HG02885 (cell line): ENCODE data around the gene NOX4.
"Not testable (repeated sequence)": the region's sequence is repeated elsewhere in the genome, so short reads cannot be mapped to it uniquely, and the experiment has no call there.

Experiments used
- ATAC-seq: cut with Tn5 transposase; IDR thresholded peaks from one replicate; pipeline ENCODE4 v1.9.1; 2021; ENCODE audit warnings: mild to moderate bottlenecking; ENCODE audit not compliant: unreplicated experiment, poor library complexity

The NOX4 gene

DNA sequence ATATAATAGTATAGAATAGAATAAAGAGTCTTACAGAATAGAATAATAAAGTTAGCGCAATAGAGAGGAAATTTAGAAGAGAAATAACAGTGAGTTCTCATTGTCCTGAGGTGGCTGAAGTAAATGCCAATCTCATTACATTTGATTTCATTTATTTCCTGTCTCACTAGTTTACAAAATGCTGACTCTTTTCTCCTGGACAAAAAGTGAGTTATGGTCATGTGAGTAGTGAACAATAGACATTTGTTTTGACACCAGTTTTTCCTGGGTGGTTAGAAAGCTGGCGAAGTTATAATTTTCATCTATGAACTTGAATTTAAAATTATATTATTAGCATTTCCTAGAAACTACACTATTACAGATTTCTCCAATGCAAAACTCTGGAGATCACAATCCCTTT lies 169.8 kb downstream of the NOX4 start:
- no peak for ATAC-seq

DNA sequence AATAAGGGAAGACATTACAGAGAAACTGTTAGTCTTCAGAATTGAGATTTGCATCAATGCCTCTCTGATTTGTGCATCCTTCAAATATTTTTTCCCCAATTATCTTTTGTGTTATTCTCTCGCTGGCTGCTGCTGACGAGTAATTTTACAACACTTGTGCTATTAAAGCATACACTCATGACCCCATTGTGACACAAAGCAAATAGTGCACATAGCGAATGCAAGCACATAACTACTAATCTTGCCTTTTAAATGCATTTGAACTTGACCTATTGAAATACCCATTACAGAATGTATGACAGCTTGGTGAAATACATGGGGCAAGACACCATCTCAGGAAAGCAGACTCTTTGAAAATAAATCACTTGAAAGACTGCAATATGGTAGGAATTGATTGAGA lies 180.6 kb downstream of the NOX4 start:
- not testable (repeated sequence) for ATAC-seq

GRCh38 chr11:89309321-89309985 lies 181.7 kb downstream of the NOX4 start:
- ATAC-seq: not testable (repeated sequence)

GRCh38 chr11:89308272-89308671 lies 182.9 kb downstream of the NOX4 start:
- ATAC-seq: not testable (repeated sequence)

DNA sequence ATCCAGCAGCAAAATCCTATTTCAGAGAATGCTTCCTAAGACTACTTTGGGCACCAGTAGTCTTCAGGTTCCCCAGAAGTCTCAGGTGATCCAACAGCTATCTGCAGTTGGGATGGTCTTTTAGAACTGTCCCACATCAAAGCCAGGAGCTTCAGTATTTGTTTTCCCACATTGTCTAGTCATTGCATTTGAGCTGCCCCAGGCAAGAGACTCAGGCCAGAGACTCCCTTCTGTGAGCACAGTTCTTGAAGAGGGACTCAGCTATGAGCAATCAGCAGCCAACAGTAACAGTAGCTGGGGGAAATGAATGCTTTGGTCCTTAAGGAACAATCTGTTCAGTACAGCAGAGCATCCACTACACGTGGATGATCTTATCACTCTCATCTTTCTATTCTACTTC lies 188.1 kb downstream of the NOX4 start:
- ATAC-seq: not testable (repeated sequence)

GRCh38 chr11:89295023-89295422 lies 196.2 kb downstream of the NOX4 start:
- ATAC-seq: not testable (repeated sequence)

GRCh38 chr11:89293965-89294679 lies 197.1 kb downstream of the NOX4 start:
- no peak for ATAC-seq

GRCh38 chr11:89288004-89288403 lies 203.2 kb downstream of the NOX4 start:
- ATAC-seq: not testable (repeated sequence)

- not testable (repeated sequence) for ATAC-seq
These were observed 204.6 kb downstream of the NOX4 start for GRCh38 chr11:89286601-89287000.

DNA sequence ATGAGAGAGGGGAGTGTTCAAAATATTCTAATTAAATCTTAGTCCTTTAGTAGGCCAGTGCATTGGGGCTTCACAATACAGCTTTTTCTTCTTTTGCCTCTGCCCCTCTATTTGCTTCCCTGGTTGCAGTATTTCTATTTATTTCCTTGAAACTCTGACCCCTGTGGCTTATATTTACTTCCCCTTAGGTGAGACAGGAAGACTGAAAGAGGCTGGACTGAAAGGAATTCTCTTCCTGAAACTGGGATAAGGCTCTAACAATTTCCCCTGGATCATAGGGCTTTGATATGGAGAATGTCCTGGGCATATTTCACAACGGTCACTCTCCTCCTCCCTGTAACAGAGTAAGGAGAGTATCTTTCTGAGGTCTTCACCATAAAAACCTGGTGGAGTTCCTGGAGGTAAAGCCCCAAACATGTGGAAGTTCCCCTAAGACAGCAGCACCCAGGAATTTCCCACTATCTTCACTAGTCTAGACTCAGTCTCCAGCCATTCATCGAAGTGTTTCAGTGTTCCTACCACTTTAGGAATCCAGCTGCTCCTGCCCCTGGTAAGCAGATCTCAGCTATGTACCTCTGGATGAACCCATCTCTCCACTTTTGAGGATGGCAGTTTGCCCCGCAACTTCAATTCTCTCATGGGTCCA lies 210.0 kb downstream of the NOX4 start:
- not testable (repeated sequence) for ATAC-seq

DNA sequence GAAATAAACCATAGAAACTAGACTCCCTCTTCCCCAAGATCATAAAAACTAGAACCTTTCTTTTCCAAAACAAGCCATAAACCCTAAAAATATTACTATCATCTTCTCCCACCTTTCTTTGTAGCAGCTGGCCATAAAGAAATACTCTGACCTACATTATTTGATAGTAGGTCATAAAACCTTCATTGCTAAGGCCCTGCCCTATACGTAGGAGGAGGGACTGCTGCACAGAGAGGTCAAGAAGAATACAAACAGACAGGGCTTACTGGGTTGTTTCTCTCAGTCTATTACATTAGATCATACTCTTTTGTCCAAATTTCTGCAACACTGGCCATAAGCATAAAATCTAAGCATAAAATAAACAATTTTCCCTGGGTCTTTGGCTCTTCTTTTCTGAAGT lies 212.0 kb downstream of the NOX4 start:
- no peak for ATAC-seq

GRCh38 chr11:89275966-89276365 lies 215.2 kb downstream of the NOX4 start:
- no peak for ATAC-seq
